K562 (cell line): ENCODE results near the gene GALNT17. TPM values are rescaled to one million over a fixed set of nuclear protein-coding genes. Genes with fewer than 3 reads are reported as not detected.

Experiments used
- ATAC-seq: fragments of 200-7000 bp; cut with Tn5 transposase; 3 replicates; pipeline ENCODE4 v1.9.1; 2020; ENCODE audit warnings: moderate library complexity
- BruUV-seq: library from RNA; stranded (reverse); fragments of 400-500 nt; replicated peaks from 2 replicates; lab custom pipeline; 2021; lab: Mats Ljungman, UMichigan
- CTCF ChIA-PET: fragments of 300-600 bp; formaldehyde crosslinking; extraction: SDS; loops from one replicate; lab custom pipeline; 2021; ENCODE audit warnings: low intra/inter-chr PET ratio; lab: Yijun Ruan, JAX
- POLR2A ChIA-PET: fragments of 300-600, 350-650 bp; sonication (Branson Sonifier 250); formaldehyde crosslinking; extraction: SDS; loops from one replicate; lab custom pipeline; 2021; ENCODE audit warnings: antibody characterized with exemption, inconsistent platforms; lab: Yijun Ruan, JAX
- DNase-seq, 4 experiments: peaks; one replicate each; pipeline versions ENCODE4 v3.0.0 to v3.0.0-alpha.2; 2011 to 2018; ENCODE audit warnings: low spot score in 3 of 4, mixed read lengths in 3 of 4; ENCODE audit errors: extremely low read depth in 1 of 4
- FAIRE-seq: peaks from 2 replicates; lab custom pipeline; 2011; peaks lifted over from hg19 to GRCh38; lab: Jason Lieb, UNC
- H2AFZ ChIP-seq: 2 replicates; pipeline ENCODE4 v1.6.0; 2011; ENCODE audit warnings: low read depth, low read length, control low read depth, inconsistent platforms
- H3K27ac ChIP-seq: fragments of 200-600 bp; 3 replicates; pipeline ENCODE4 v1.8.0; 2011; ENCODE audit warnings: low read depth, mild to moderate bottlenecking, control low read depth, inconsistent platforms, low read length, moderate library complexity, mixed read lengths; ENCODE audit errors: extremely low read depth
- H3K27me3 ChIP-seq, 2 experiments: fragments of 300-600 bp in 1 of 2; 2 replicates in 1 of 2; 3 replicates in 1 of 2; pipeline versions ENCODE4 v1.6.0 to v1.8.0; 2011; ENCODE audit warnings: inconsistent platforms in 2 of 2, low read length in 2 of 2, mild to moderate bottlenecking in 1 of 2, mixed read lengths in 1 of 2, moderate library complexity in 1 of 2; ENCODE audit not compliant: control insufficient read depth in 2 of 2, insufficient read depth in 2 of 2
- H3K36me3 ChIP-seq: fragments of 300-600 bp; 3 replicates; pipeline ENCODE4 v1.8.0; 2011; ENCODE audit warnings: mild to moderate bottlenecking, low read length, inconsistent platforms; ENCODE audit not compliant: control insufficient read depth, insufficient read depth
- H3K4me1 ChIP-seq, 2 experiments: fragments of 200-600 bp in 1 of 2; replicated peaks in 1 of 2; 2 replicates in 1 of 2; 3 replicates in 1 of 2; pipeline versions ENCODE4 v1.5.1 to v1.8.0; 2011; ENCODE audit warnings: inconsistent platforms in 2 of 2, low read length in 2 of 2, mild to moderate bottlenecking in 1 of 2, mixed read lengths in 1 of 2, moderate library complexity in 1 of 2; ENCODE audit not compliant: control insufficient read depth in 2 of 2, insufficient read depth in 2 of 2
- H3K4me2 ChIP-seq: 2 replicates; pipeline ENCODE4 v1.6.1; 2011; ENCODE audit warnings: low read length, control low read depth, inconsistent platforms, mixed read lengths; ENCODE audit not compliant: insufficient read depth
- H3K4me3 ChIP-seq: fragments of 200-600 bp; sonication (generic), shearing (Covaris generic); 2 replicates; pipeline ENCODE4 v1.5.1; 2016; ENCODE audit warnings: control low read depth, inconsistent platforms
- H3K79me2 ChIP-seq: fragments of 200-600 bp; 3 replicates; pipeline ENCODE4 v1.8.0; 2011; ENCODE audit warnings: low read length, inconsistent platforms; ENCODE audit not compliant: control insufficient read depth, insufficient read depth
- H3K9ac ChIP-seq, 2 experiments: 2 replicates each; pipeline versions ENCODE4 v1.6.0 to v1.6.1; 2011; ENCODE audit warnings: low read depth in 2 of 2, low read length in 2 of 2, control low read depth in 1 of 2, inconsistent platforms in 1 of 2, mild to moderate bottlenecking in 1 of 2, mixed read lengths in 1 of 2; ENCODE audit not compliant: insufficient read depth in 1 of 2
- H3K9me1 ChIP-seq: one replicate; pipeline ENCODE4 v1.6.0; 2011; ENCODE audit warnings: inconsistent platforms, mild to moderate bottlenecking, low read length, moderate library complexity; ENCODE audit not compliant: control insufficient read depth, insufficient read depth
- H3K9me3 ChIP-seq: replicated peaks from 2 replicates; pipeline ENCODE4 v1.5.1; 2011; ENCODE audit warnings: low read depth, low read length, inconsistent platforms; ENCODE audit not compliant: control insufficient read depth, insufficient read depth
- H4K20me1 ChIP-seq: replicated peaks from 2 replicates; pipeline ENCODE4 v1.6.1; 2011; ENCODE audit warnings: low read length, inconsistent platforms, mixed read lengths; ENCODE audit not compliant: control insufficient read depth, insufficient read depth
- ATF1 ChIP-seq, 2 experiments: fragments of 450-650 bp in 1 of 2; IDR thresholded peaks; 2 replicates each; pipeline ENCODE4 v1.6.1; 2016; ENCODE audit warnings: missing compliant biosample characterization in 1 of 2, missing genetic modification characterization in 1 of 2
- JUND ChIP-seq, 2 experiments: IDR thresholded peaks; 2 replicates in 1 of 2; 3 replicates in 1 of 2; pipeline ENCODE4 v1.6.1; 2011; ENCODE audit warnings: borderline replicate concordance in 2 of 2, low read depth in 2 of 2, low read length in 2 of 2, improper control_type of control experiment in 1 of 2, missing biosample characterization in 1 of 2, missing genetic modification characterization in 1 of 2, missing genetic modification reagents in 1 of 2
- LARP7 ChIP-seq: fragments of 450-650 bp; IDR thresholded peaks from 2 replicates; pipeline ENCODE4 v1.6.1; 2016
- PHF21A ChIP-seq: fragments of 450-650 bp; IDR thresholded peaks from 2 replicates; pipeline ENCODE4 v1.6.1; 2017; ENCODE audit warnings: low read depth, borderline replicate concordance
- RBM17 ChIP-seq: fragments of 200-400 bp; formaldehyde crosslinking; IDR thresholded peaks from 2 replicates; pipeline ENCODE4 v1.6.1; 2017; ENCODE audit warnings: low read depth, mild to moderate bottlenecking, low read length, borderline replicate concordance
- RBM25 ChIP-seq: fragments of 200-400 bp; formaldehyde crosslinking; IDR thresholded peaks from 2 replicates; pipeline ENCODE4 v1.6.1; 2018; ENCODE audit warnings: low read length, low read depth, moderate library complexity; ENCODE audit not compliant: severe bottlenecking
- TFAM ChIP-seq: fragments of 250-450 bp; sonication (Bioruptor Pico); conservative IDR thresholded peaks from 2 replicates; pipeline ENCODE4 v1.5.0; 2021; ENCODE audit warnings: mild to moderate bottlenecking, moderate library complexity
- ZNF41 ChIP-seq: fragments of 250-450 bp; sonication (Bioruptor Pico); conservative IDR thresholded peaks from 2 replicates; pipeline ENCODE4 v1.4.0; 2020; ENCODE audit warnings: mild to moderate bottlenecking
- ZNF507 ChIP-seq: conservative IDR thresholded peaks from 2 replicates; pipeline ENCODE4 v1.6.1; 2017; ENCODE audit warnings: missing genetic modification characterization, missing compliant biosample characterization
- ZNF589 ChIP-seq: fragments of 200-800 bp; sonication (Bioruptor generic); IDR thresholded peaks from 2 replicates; pipeline ENCODE4 v1.6.1; 2016; ENCODE audit warnings: low read depth, missing genetic modification characterization, missing compliant biosample characterization
- ZNF696 ChIP-seq: fragments of 250-450 bp; sonication (Bioruptor Pico); conservative IDR thresholded peaks from 2 replicates; pipeline ENCODE4 v1.4.0; 2020; ENCODE audit warnings: mild to moderate bottlenecking, moderate library complexity
- WGBS: fragments of 100-300 bp; shearing (Covaris generic); methylation state at CpG from one replicate; pipeline ENCODE4 v1.1.6; 2016; ENCODE audit warnings: low coverage, mixed read lengths; ENCODE audit not compliant: insufficient coverage; ENCODE audit errors: missing lambda C conversion rate; 5-methylcytosine and 5-hydroxymethylcytosine counted together
- in situ Hi-C: fragments of 300-500 bp; cut with MboI; formaldehyde crosslinking; loops from 4 replicates; pipeline ENCODE4 v1.15.0; 2018; ENCODE audit warnings: inconsistent platforms, mixed read lengths
- intact Hi-C: fragments of 100-400 bp; cut with micrococcal nuclease; formaldehyde crosslinking; loops from 2 replicates; pipeline ENCODE4 v1.14.2; 2022
- polyA plus RNA-seq, 8 experiments: library from polyadenylated mRNA; depleted of rRNA in 4 of 8; stranded (reverse) in 5 of 8; unstranded in 3 of 8; fragments of >200 nt; fragmentation: Nextera tagmentation in 2 of 8; fragmentation: Illumina TruSeq in 1 of 8; extraction: Ambion mirVana in 2 of 8; extraction: Trizol in 1 of 8; gene quantifications; 2 replicates each; pipeline versions ENCODE4 v1.2.1 to v1.2.3, GENCODE V29; 2011 to 2014; ENCODE audit warnings: inconsistent platforms in 1 of 8, missing spikeins in 1 of 8
- total RNA-seq, 7 experiments: library from RNA; depleted of rRNA in 6 of 7; stranded (reverse); fragments of >200 nt in 6 of 7; fragmentation: Illumina TruSeq in 2 of 7; extraction: Trizol in 2 of 7; gene quantifications; 2 replicates each; pipeline versions ENCODE4 v1.2.1 to v1.2.3, GENCODE V29; 2011 to 2021; ENCODE audit warnings: low replicate concordance in 1 of 7
- TF ChIP-seq, protein P1 (sequence below), 2 experiments: fragments of 450-650 bp in 1 of 2; sonication (generic) in 1 of 2; formaldehyde crosslinking; conservative IDR thresholded peaks; 2 replicates each; pipeline versions ENCODE4 v1.4.0 to v1.8.1; 2020 to 2022; ENCODE audit warnings: mild to moderate bottlenecking in 1 of 2, missing genetic modification reagents in 1 of 2
- TF ChIP-seq, protein P2 (sequence below), 2 experiments: fragments of 450-650 bp; IDR thresholded peaks; 2 replicates each; pipeline ENCODE4 v1.6.1; 2016; ENCODE audit warnings: mild to moderate bottlenecking in 2 of 2, borderline replicate concordance in 1 of 2, low read depth in 1 of 2, moderate library complexity in 1 of 2

GALNT17 gene
- total and polyA plus RNA-seq, 9 of the 15 experiments (the other 6 are each of a cell fraction or from before 2014, with no cell fraction given): not detected

DNA sequence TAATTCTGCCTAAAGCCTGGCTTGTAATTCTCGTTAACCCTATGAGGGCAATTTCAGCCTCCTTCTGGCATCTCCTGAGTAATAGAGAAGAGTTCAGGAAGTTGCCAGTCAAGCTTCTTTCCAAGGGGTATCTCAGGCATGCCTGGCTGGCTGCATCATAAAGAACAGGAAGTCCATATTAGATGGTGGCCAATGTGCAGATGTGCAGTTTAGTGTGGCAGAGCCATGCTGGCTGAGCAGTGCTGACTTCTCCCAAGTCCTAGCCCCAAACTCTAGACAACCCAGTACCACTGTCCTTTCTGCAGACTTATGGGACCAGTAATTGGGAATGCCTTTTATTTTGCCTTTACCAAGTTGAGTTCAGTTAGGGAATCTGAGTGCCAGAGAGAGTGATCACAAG lies 517.9 kb downstream of the GALNT17 start:
- ChIA-PET CTCF (no interaction called here), POLR2A (no interaction called here)
- H3K4me2 ChIP-seq: no peak overlapping the region
- DNase-seq: no peak
- no peak for ATAC-seq
- no TSS peak for BruUV-seq
- FAIRE-seq: no peak
- H3K4me1 ChIP-seq: no peaks in the 10 kb centered on the region
- WGBS: 4% methylated on average over 1 of the region's 1 CpG
- peaks cover 0 to 2% of the 10 kb centered on the region in 2 experiments; a peak in 1 of 5 replicates for H3K27me3 ChIP-seq
- H3K36me3 ChIP-seq: no peaks in the 10 kb centered on the region
- H3K79me2 ChIP-seq: no peaks in the 10 kb centered on the region
- H3K27ac ChIP-seq: no peak overlapping the region
- no peak overlapping the region for H3K9ac ChIP-seq
- H3K9me1 ChIP-seq: no peaks in the 10 kb centered on the region
- no peaks in the 10 kb centered on the region for H4K20me1 ChIP-seq
- in situ Hi-C loops (no loop called here), intact Hi-C loops (no loop called here)
- no peak overlapping the region for H3K4me3 ChIP-seq
- no peaks in the 10 kb centered on the region for H3K9me3 ChIP-seq
- no peak overlapping the region for H2AFZ ChIP-seq
- no peak for TF ChIP-seq PHF21A
- TF ChIP-seq ZNF507 (tag): no peak
- TF ChIP-seq, protein P1, sequence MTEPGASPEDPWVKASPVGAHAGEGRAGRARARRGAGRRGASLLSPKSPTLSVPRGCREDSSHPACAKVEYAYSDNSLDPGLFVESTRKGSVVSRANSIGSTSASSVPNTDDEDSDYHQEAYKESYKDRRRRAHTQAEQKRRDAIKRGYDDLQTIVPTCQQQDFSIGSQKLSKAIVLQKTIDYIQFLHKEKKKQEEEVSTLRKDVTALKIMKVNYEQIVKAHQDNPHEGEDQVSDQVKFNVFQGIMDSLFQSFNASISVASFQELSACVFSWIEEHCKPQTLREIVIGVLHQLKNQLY (CRISPR knock-in tag; conservative IDR thresholded peaks at IDR 0.05): no peak
- TF ChIP-seq, protein P2, sequence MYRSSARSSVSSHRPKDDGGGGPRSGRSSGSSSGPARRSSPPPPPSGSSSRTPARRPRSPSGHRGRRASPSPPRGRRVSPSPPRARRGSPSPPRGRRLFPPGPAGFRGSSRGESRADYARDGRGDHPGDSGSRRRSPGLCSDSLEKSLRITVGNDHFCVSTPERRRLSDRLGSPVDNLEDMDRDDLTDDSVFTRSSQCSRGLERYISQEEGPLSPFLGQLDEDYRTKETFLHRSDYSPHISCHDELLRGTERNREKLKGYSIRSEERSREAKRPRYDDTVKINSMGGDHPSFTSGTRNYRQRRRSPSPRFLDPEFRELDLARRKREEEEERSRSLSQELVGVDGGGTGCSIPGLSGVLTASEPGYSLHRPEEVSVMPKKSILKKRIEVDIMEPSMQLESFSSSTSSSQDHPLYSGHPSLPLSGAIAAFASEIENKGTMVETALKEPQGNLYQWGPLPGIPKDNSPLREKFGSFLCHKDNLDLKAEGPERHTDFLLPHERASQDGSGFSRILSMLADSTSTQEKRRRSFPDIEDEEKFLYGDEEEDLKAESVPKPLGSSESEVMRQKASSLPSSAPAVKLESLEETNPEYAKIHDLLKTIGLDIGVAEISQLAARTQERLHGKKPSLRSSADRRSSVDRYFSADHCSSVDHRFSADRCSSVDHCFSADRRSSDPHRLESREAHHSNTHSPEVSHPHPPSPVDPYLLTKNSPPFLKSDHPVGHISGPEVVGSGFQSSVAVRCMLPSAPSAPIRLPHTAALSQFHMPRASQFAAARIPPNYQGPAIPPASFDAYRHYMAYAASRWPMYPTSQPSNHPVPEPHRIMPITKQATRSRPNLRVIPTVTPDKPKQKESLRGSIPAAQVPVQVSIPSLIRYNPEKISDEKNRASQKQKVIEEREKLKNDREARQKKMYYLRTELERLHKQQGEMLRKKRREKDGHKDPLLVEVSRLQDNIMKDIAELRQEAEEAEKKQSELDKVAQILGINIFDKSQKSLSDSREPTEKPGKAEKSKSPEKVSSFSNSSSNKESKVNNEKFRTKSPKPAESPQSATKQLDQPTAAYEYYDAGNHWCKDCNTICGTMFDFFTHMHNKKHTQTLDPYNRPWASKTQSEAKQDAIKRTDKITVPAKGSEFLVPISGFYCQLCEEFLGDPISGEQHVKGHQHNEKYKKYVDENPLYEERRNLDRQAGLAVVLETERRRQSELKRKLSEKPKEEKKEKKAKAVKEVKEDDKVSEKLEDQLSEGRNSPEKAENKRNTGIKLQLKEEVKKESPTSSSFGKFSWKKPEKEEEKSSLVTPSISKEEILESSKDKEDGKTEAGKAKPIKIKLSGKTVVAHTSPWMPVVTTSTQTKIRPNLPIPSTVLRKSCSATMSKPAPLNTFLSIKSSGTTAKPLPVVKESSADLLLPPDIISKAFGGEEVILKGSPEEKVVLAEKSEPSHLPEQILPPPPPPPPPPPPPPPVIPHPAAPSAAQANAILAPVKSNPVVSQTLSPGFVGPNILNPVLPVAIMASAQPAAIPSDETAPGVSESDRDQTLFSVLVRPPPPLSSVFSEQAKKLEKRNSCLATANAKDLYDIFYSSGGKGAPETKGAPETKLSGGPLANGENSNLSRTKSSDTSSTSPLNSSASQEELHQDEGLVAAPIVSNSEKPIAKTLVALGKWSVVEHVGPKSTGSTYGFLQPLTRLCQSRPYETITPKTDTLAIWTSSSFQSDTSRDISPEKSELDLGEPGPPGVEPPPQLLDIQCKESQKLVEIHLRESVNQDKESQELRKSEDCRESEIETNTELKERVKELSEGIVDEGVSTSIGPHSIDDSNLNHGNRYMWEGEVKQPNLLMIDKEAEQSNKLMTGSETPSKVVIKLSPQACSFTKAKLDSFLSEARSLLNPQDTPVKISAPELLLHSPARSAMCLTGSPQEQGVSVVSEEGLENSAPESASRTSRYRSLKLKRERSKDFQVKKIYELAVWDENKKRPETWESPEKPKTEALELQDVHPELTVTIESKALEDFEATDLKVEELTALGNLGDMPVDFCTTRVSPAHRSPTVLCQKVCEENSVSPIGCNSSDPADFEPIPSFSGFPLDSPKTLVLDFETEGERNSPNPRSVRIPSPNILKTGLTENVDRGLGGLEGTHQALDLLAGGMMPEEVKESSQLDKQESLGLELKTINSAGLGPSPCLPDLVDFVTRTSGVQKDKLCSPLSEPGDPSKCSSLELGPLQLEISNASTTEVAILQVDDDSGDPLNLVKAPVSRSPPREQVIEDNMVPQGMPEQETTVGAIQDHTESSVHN (IDR thresholded peaks at IDR 0.05; ENCODE audit: borderline replicate concordance in 1 of 2, low read depth in 1 of 2): no peak
- no peak for TF ChIP-seq RBM17
- no peak for TF ChIP-seq TFAM
- TF ChIP-seq ZNF696: no peak
- no peak for TF ChIP-seq ATF1 (CRISPR knock-in tag; IDR thresholded peaks at IDR 0.05)
- no peak for TF ChIP-seq ATF1 (tag; IDR thresholded peaks at IDR 0.05)
- TF ChIP-seq ZNF589 (CRISPR knock-in tag): no peak
- TF ChIP-seq RBM25: no peak
- no peak for TF ChIP-seq ZNF41 (CRISPR knock-in tag)
- no peak for TF ChIP-seq JUND (IDR thresholded peaks at IDR 0.05; ENCODE audit: borderline replicate concordance, low read depth, low read length)
- no peak for TF ChIP-seq JUND (tag; IDR thresholded peaks at IDR 0.05; ENCODE audit: borderline replicate concordance, low read depth, low read length)
- TF ChIP-seq LARP7: no peak
